Measurements from ENCODE around the gene SLC2A6.

SLC2A6 gene

DNA sequence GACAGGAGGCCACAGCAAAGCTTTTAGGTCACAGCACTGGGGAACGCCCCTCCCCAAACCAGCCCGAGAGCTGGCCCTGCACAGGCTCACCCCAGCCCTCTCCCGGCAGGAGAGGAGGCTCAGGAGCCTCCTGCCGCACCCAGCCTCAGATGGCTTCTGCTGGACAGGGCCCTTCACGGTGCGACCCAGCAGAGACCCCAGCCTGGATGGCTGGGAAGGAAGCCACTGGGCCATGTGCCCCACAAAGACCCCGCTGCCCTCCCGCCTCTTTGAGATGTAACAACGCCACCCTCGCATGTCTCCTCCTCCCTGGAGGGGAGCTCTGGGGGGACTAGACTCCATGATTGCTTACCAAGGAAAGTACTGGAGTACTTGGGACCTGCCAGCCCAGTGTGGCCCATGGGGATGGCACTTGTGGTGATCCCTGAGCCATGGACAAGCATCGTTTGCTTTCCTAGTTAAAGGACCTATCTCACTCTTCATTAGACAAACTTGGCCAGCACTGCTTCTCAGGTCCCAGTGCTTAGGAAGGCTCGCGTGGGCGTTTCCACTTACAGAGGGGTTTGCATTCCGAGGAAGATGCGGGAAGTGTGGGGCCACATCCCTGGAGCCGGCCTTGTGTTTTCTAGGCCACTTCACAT is 36.8 kb upstream of the SLC2A6 start:
- no peak for DNase-seq (ENCODE audit: low read depth)
- TF ChIP-seq, protein P1, sequence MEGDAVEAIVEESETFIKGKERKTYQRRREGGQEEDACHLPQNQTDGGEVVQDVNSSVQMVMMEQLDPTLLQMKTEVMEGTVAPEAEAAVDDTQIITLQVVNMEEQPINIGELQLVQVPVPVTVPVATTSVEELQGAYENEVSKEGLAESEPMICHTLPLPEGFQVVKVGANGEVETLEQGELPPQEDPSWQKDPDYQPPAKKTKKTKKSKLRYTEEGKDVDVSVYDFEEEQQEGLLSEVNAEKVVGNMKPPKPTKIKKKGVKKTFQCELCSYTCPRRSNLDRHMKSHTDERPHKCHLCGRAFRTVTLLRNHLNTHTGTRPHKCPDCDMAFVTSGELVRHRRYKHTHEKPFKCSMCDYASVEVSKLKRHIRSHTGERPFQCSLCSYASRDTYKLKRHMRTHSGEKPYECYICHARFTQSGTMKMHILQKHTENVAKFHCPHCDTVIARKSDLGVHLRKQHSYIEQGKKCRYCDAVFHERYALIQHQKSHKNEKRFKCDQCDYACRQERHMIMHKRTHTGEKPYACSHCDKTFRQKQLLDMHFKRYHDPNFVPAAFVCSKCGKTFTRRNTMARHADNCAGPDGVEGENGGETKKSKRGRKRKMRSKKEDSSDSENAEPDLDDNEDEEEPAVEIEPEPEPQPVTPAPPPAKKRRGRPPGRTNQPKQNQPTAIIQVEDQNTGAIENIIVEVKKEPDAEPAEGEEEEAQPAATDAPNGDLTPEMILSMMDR (conservative IDR thresholded peaks at IDR 0.05; ENCODE audit: low read depth, low read length), result no peak
- no peak overlapping the region for H3K4me3 ChIP-seq (ENCODE audit: low read depth, low read length)

DNA sequence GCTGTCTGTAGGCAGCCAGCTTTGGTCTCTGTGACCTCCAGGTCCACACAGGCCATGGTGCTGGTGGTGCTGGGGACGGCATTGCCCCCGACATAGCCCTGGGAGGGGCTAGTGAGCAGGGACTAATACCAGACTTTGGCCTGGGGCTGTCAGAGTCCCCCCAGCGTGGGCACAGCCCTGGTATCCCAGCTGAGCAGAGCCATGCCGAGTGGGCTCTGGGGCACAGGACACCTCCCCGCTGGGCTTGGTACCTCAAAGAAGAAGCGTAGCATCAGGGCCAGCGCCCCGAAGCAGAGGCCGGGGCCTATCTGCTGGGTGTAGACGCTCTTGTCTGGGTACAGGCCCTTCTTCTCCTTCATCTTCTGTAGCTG is 36.3 kb upstream of the SLC2A6 start:
- TF ChIP-seq, protein P1 (conservative IDR thresholded peaks at IDR 0.05; ENCODE audit: low read depth, low read length), result no peak
- DNase-seq (ENCODE audit: low read depth), result no peak

DNA sequence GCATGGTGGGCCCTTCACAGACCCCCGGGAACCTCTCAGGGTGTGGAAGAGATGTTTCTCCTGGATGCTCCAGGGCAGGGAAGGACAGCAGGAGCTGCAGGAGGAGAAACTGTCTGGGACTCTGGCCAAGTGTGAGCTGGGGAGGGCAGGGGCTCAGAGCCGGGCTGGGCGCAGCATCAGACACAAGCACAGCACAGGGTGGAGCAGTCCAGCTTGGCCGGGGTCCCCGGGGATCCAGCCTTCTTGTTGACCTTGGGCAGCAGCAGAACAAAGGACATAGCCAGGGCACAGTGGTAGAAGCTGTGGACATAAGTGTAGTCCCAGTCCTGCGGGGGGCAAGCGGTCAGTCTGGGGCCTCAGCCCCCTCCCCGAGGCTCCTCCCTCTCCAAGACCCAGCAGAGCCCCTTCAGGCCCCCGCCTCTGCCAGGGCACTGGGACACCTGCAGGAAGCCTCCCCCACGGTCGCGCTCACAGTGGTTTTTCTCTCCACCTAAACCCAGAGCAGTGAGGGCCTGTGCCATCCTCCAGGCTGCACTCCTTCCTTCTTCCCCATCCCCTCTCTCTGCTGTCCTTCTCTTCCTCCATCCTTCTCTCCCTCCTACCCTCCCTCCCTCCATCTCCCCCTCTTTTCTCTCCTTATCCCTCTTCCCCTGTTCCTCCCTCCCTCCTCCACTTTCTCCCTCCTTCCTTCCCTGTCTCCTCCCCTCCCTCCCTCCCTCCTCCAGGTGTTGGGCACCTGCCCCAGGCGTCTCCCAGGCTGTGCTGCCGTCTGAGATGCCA is 35.8 kb upstream of the SLC2A6 start:
- TF ChIP-seq, protein P1 (conservative IDR thresholded peaks at IDR 0.05; ENCODE audit: low read depth, low read length), result no peak
- no peak for DNase-seq (ENCODE audit: low read depth)
- no peak overlapping the region for H3K4me3 ChIP-seq (ENCODE audit: low read depth, low read length)

More for the DNA sequence above, 36.3 kb upstream of the SLC2A6 start:
- H3K4me3 ChIP-seq (ENCODE audit: low read depth, low read length), result no peak overlapping the region

DNA sequence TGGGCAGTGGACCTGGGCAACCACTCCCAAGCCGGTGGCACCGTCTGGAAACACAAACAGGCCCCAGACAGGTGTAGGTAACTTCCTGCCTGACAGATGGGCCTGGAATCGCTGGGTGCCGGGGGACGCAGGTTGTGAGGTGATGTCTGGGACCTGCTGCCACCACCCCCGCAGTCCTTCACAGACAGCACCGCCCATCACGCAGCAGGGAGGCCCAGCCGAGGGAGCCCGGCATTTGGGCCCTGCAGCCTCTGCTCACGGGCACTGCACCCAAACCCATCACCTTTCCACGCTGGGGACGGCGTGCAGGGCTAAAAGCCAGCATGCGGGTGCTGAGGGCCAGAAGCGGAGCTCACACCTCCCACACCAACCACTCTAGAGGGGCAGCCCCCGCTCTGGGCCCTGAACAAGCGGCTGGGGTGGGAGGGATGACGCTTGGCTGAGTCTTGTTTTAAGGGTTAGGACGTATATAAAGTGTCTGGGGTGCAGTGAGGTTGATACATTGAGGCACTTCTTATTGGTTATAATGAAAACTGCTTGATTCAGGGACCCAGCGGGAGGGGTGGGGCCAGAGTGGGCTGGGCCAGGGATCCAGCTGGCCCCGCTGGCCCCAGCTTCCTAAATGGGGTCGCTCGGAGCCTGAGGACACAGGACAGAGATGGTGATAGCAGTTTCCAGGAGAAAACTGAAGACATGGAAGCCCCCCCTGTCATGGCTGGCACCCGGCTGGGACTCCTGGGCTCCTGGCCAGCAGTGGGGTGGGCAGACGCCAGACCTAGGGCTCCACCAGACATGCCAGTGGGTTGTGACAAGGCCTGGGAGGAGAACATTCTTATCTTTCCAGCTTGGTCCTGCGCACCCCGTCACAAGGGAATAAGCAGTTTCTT is 34.6 kb upstream of the SLC2A6 start:
- H3K4me3 ChIP-seq (ENCODE audit: low read depth, low read length), result no peak overlapping the region
- DNase-seq (ENCODE audit: low read depth), result no peak
- TF ChIP-seq, protein P1 (conservative IDR thresholded peaks at IDR 0.05; ENCODE audit: low read depth, low read length), result no peak

DNA sequence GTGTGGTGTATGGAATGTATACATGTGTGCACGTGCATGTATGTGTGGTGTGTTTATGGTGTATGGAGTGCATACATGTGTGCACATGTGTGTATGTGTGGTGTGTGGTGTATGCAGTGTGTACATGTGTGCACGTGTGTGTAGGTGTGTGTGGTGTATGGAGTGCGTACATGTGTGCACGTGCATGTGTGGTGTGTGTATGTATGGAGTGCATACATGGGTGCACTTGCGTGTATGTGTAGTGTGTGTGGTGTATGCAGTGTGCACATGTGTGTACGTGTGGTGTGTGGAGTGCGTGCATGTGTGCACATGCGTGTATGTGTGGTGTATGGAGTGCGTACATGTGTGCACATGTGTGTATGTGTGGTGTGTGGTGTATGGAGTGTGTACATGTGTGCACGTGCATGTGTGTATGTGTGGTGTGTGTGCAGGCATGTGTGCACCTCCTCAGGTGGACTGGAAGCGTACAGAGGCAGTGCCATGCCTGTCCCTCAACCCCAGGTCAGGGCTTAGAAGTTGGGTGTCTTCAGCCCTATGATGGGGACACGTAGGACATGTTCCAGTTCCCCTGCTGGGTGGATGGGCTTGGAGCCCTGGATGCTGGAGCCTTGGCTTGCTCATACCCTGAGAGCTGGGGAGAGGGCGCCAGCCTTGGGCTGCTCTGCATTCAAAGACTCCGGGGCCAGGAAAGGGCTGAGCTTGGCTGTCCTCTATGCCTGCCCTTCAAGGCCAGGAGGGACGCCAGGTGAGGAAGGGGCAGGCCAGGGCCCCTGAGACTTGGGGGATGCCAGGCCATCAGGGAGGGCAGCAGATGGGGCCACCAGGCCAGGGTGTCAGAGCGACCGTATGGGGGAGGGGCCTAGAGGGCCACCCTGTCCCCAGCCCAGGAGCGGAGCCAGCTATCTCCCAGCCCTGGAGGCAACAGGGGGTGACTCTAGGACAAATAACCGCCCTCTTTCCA is 33.6 kb upstream of the SLC2A6 start:
- no peak for DNase-seq (ENCODE audit: low read depth)
- H3K4me3 ChIP-seq (ENCODE audit: low read depth, low read length), result no peak overlapping the region
- TF ChIP-seq, protein P1 (conservative IDR thresholded peaks at IDR 0.05; ENCODE audit: low read depth, low read length), result no peak

DNA sequence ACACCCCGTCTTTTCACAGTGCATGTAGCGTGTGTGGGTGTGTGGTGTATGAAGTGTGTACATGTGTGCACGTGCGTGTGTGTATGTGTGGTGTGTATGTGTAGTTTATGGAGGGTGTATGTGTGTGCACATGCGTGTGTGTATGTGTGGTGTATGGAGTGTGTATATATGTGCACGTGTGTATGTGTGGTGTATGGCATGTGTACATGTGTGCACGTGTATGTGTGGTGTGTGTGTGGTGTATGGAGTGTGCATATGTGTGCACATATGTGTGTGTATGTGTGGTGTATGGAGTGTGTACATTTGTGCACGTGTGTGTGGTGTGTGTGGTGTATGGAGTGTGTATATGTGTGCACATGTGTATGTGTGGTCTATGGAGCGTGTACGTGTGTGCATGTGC is 32.7 kb upstream of the SLC2A6 start:
- TF ChIP-seq, protein P1 (conservative IDR thresholded peaks at IDR 0.05; ENCODE audit: low read depth, low read length), result no peak
- no peak overlapping the region for H3K4me3 ChIP-seq (ENCODE audit: low read depth, low read length)
- no peak for DNase-seq (ENCODE audit: low read depth)
